ENCODE measurements around the gene ATF7.

The ATF7 gene

DNA sequence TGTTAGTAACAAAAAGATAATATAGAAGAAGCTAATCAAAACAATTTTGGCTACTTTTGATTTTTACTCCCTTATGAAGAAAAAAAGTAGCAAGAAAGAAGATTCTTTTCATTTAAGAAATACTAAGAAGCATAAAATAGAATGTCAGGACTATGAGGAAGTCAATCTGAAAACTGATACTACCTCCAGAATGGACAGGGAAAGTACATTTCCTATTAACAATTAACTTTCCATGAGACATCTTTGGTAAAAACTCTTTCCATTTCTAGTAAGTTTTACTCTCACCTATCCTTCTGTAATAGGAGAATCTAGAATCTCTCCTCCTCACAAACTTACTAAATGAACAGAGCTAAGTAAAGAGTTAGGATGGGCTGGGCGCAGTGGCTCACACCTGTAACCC, 67.6 kb downstream of the ATF7 start:
- Histone ChIP-seq H3K9ac (ENCODE audit: low read length) (no peak overlapping the region), H3K4me3 (ENCODE audit: low read depth, low read length, poor library complexity, severe bottlenecking) (no peak overlapping the region), H3K36me3 (ENCODE audit: insufficient read depth, low read length) (no peaks in the 10 kb centered on the region), H3K9me2 (ENCODE audit: low read depth, low read length) (no peaks in the 10 kb centered on the region), H3K4me2 (ENCODE audit: low read length) (no peak overlapping the region), H3K79me2 (ENCODE audit: insufficient read depth, low read length) (no peaks in the 10 kb centered on the region), H3K9me3 (ENCODE audit: low read length) (no peaks in the 10 kb centered on the region), H3K4me1 (ENCODE audit: insufficient read depth, low read length, severe bottlenecking) (no peaks in the 10 kb centered on the region), H2AFZ (ENCODE audit: low read length) (no peak overlapping the region), H3K27ac (ENCODE audit: low read depth, low read length, poor library complexity, severe bottlenecking) (no peak overlapping the region), H3K27me3 (ENCODE audit: insufficient read depth, low read length) (no peaks in the 10 kb centered on the region), H3F3A (ENCODE audit: insufficient read depth, low read length) (no peaks in the 10 kb centered on the region), H4K20me1 (ENCODE audit: insufficient read depth, low read length) (no peaks in the 10 kb centered on the region)
- TF ChIP-seq, protein P1, sequence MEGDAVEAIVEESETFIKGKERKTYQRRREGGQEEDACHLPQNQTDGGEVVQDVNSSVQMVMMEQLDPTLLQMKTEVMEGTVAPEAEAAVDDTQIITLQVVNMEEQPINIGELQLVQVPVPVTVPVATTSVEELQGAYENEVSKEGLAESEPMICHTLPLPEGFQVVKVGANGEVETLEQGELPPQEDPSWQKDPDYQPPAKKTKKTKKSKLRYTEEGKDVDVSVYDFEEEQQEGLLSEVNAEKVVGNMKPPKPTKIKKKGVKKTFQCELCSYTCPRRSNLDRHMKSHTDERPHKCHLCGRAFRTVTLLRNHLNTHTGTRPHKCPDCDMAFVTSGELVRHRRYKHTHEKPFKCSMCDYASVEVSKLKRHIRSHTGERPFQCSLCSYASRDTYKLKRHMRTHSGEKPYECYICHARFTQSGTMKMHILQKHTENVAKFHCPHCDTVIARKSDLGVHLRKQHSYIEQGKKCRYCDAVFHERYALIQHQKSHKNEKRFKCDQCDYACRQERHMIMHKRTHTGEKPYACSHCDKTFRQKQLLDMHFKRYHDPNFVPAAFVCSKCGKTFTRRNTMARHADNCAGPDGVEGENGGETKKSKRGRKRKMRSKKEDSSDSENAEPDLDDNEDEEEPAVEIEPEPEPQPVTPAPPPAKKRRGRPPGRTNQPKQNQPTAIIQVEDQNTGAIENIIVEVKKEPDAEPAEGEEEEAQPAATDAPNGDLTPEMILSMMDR (IDR thresholded peaks at IDR 0.05; ENCODE audit: low read length) = no peak
- no peak for TF ChIP-seq EZH2 (IDR thresholded peaks at IDR 0.05; ENCODE audit: borderline replicate concordance, low read length)

DNA sequence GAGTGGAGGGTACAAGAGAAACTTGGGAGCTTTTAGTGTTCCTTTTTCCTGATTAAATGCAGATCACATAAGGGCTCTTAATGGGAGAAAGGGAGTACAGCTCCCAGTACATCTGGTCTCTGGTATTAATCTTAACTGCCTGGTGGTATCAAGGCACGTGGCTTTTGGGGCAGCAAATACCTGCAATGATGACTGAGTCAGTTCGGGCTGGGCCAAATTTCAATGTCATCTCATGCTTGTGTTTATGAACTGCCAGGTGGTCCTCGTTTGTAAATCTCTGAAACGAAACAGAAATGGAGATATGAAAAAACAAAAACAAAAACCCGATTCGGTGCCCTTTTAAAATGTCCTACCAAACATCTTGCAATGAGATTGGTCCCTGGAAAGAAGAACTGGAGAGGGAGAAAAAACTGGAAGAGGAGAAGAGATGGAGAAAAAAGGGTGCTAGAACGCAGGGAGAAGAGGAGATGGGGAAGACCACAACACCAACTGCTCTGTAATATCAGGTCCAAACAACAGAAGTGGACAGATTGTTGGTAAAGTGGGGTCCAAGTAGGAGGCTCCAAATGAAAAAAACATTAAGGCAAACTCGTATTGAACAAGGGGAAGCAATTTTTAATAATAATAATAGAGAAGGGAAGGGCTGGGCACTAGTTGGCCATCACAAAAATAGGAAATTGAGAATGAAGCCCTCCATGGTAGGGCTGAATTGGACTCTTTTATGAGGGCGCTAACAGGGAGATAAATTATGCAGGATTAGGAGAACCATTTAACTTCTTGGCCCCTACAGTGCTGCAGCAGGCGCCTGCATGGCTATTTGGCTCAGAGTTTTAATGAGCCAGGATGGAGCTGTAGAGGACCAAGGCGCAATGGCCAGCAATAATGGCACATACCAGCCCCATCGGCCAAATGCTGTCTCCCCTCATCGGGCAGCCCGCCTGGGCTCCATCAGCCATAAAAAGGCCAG, 73.5 kb downstream of the ATF7 start:
- H3K9me3 ChIP-seq (ENCODE audit: low read length) = no peaks in the 10 kb centered on the region
- TF ChIP-seq, protein P1 (IDR thresholded peaks at IDR 0.05; ENCODE audit: low read length) = no peak
- no peak for TF ChIP-seq EZH2 (IDR thresholded peaks at IDR 0.05; ENCODE audit: borderline replicate concordance, low read length)
- H3K79me2 ChIP-seq (ENCODE audit: insufficient read depth, low read length) = no peaks in the 10 kb centered on the region
- no peak overlapping the region for H3K9ac ChIP-seq (ENCODE audit: low read length)
- no peaks in the 10 kb centered on the region for H4K20me1 ChIP-seq (ENCODE audit: insufficient read depth, low read length)
- H2AFZ ChIP-seq (ENCODE audit: low read length) = no peak overlapping the region
- no peaks in the 10 kb centered on the region for H3K27me3 ChIP-seq (ENCODE audit: insufficient read depth, low read length)
- no peak overlapping the region for H3K4me3 ChIP-seq (ENCODE audit: low read depth, low read length, poor library complexity, severe bottlenecking)
- no peaks in the 10 kb centered on the region for H3K4me1 ChIP-seq (ENCODE audit: insufficient read depth, low read length, severe bottlenecking)
- no peak overlapping the region for H3K27ac ChIP-seq (ENCODE audit: low read depth, low read length, poor library complexity, severe bottlenecking)
- no peaks in the 10 kb centered on the region for H3F3A ChIP-seq (ENCODE audit: insufficient read depth, low read length)
- H3K36me3 ChIP-seq (ENCODE audit: insufficient read depth, low read length) = peaks cover 21% of the 10 kb centered on the region
- H3K9me2 ChIP-seq (ENCODE audit: low read depth, low read length) = no peaks in the 10 kb centered on the region
- no peak overlapping the region for H3K4me2 ChIP-seq (ENCODE audit: low read length)

DNA sequence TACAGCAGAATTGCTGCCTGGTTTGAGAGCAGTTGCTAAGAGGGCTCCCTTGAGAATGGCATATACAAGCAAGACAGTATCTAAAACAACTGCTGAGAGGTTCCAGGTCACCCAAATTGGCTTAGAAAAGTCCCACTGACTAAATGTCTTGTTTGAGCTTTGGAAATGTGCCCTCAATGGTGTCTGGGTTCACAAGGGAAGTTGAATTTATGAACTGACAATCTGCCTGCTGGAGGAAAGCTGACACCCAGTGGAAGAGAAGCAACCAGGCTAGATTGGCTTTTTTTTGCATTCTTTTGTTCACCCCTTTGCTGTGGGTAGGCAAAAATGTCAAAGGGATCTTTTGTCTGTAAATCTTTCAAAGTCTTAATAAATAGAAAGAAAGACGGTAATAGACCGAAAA, 74.3 kb downstream of the ATF7 start:
- Histone ChIP-seq H3K4me3 (ENCODE audit: low read depth, low read length, poor library complexity, severe bottlenecking) (no peak overlapping the region), H3K9me2 (ENCODE audit: low read depth, low read length) (no peaks in the 10 kb centered on the region), H3K36me3 (ENCODE audit: insufficient read depth, low read length) (peaks cover 23% of the 10 kb centered on the region), H3K9me3 (ENCODE audit: low read length) (no peaks in the 10 kb centered on the region), H3K9ac (ENCODE audit: low read length) (no peak overlapping the region), H3K4me2 (ENCODE audit: low read length) (no peak overlapping the region), H3K79me2 (ENCODE audit: insufficient read depth, low read length) (no peaks in the 10 kb centered on the region), H3F3A (ENCODE audit: insufficient read depth, low read length) (no peaks in the 10 kb centered on the region), H2AFZ (ENCODE audit: low read length) (no peak overlapping the region), H4K20me1 (ENCODE audit: insufficient read depth, low read length) (no peaks in the 10 kb centered on the region), H3K27ac (ENCODE audit: low read depth, low read length, poor library complexity, severe bottlenecking) (no peak overlapping the region), H3K4me1 (ENCODE audit: insufficient read depth, low read length, severe bottlenecking) (no peaks in the 10 kb centered on the region), H3K27me3 (ENCODE audit: insufficient read depth, low read length) (no peaks in the 10 kb centered on the region)
- no peak for TF ChIP-seq EZH2 (IDR thresholded peaks at IDR 0.05; ENCODE audit: borderline replicate concordance, low read length)
- TF ChIP-seq, protein P1 (IDR thresholded peaks at IDR 0.05; ENCODE audit: low read length) = peak; percentile 11; the same call in 1 of the 2 replicates
